GM12891 (cell line): ENCODE results near the gene TRIM8. TPM values are rescaled to one million over a fixed set of nuclear protein-coding genes. Genes with fewer than 3 reads are reported as not detected.

Experiments used
- DNase-seq: peaks from one replicate; pipeline ENCODE4 v3.0.0; 2011; ENCODE audit warnings: low spot score; ENCODE audit not compliant: insufficient read length
- FAIRE-seq: peaks from 2 replicates; lab custom pipeline; 2011; peaks lifted over from hg19 to GRCh38; lab: Jason Lieb, UNC
- PAX5 ChIP-seq: IDR thresholded peaks from 2 replicates; pipeline ENCODE4 v1.6.1; 2011; ENCODE audit warnings: low read length, moderate library complexity, mild to moderate bottlenecking; ENCODE audit not compliant: insufficient read depth, severe bottlenecking
- POLR2A ChIP-seq: IDR thresholded peaks from 2 replicates; pipeline ENCODE4 v1.6.1; 2011; ENCODE audit warnings: low read depth, low read length, control low read depth
- POLR2AphosphoS5 ChIP-seq: IDR thresholded peaks from 2 replicates; pipeline ENCODE4 v1.6.1; 2011; ENCODE audit warnings: low read depth, low read length, control low read depth
- POU2F2 ChIP-seq: IDR thresholded peaks from 2 replicates; pipeline ENCODE4 v1.6.1; 2011; ENCODE audit warnings: low read depth, mild to moderate bottlenecking, control low read depth, low read length, moderate library complexity
- SPI1 ChIP-seq: IDR thresholded peaks from 2 replicates; pipeline ENCODE4 v1.6.1; 2011; ENCODE audit warnings: low read depth, low read length, control low read depth
- TAF1 ChIP-seq: IDR thresholded peaks from 2 replicates; pipeline ENCODE4 v1.6.1; 2011; ENCODE audit warnings: low read depth, low read length, control low read depth
- polyA plus RNA-seq: library from polyadenylated mRNA; unstranded; fragments of >200 nt; gene quantifications from one replicate; pipeline ENCODE4 v1.2.1, GENCODE V29; 2012; ENCODE audit warnings: low read depth, missing spikeins, inconsistent platforms; ENCODE audit not compliant: missing spikeins

The TRIM8 gene, protein sequence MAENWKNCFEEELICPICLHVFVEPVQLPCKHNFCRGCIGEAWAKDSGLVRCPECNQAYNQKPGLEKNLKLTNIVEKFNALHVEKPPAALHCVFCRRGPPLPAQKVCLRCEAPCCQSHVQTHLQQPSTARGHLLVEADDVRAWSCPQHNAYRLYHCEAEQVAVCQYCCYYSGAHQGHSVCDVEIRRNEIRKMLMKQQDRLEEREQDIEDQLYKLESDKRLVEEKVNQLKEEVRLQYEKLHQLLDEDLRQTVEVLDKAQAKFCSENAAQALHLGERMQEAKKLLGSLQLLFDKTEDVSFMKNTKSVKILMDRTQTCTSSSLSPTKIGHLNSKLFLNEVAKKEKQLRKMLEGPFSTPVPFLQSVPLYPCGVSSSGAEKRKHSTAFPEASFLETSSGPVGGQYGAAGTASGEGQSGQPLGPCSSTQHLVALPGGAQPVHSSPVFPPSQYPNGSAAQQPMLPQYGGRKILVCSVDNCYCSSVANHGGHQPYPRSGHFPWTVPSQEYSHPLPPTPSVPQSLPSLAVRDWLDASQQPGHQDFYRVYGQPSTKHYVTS
- polyA plus RNA-seq = 33.9 TPM

DNA sequence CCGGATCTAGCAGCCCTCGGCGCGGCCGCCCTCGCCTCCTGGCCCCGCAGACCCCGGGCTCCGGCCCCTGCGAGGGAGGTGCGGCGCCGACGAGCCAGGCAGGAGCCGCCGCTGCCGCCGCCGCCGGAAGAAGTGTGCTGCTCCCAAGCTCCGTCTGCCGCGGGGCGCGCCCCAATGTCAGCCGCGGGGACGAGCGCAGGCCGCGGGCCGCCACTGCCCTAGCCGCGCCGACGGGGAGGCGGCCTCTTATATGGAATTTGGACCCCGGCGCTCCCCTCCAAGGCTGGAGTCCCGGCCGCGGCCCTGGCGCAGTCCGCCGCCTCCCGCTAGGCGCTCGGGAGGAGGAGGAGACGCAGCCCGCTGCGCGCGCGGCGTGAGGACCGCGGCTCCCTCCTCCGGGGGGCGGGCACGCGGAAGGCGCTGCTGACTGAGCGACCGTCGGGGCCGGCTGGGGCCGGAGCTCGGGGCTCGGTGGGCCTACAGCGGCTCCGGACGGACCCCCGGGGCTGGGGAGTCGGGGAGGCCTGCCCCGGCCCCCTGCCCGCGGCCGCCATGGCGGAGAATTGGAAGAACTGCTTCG is at the start of gene TRIM8:
TRIM8 (plus strand) TSS at position 414 of the 580 bp plus-strand sequence; CDS start at position 553, 139 bp downstream.
- FAIRE-seq (no peak), DNase-seq (no peak)
- TF ChIP-seq POLR2AphosphoS5 (0 out of 2 replicates have a peak, but pooled peaks have one; percentile 21), POU2F2 (no peak)

DNA sequence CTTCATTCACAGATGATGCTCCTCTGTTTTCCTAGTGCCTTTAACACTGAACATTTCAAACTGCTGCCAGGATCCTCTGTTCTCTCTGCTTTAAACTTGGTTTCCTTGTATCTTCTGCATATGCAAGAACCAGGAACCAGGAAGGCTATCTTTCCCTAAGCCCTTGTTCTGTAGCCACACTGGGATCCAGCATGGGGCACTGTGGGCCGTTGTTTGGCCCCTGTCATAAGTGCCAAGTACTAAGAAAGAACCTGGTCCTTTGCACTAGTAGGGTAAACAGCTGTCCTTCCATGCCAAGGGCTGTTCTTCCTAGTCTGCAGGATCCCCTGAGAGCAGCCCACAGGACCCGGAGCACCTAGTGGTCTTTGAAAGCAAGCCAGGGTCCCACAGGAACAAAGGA is 49.0 kb upstream of the TRIM8 start:
- no peak for TF ChIP-seq TAF1
- no peak for TF ChIP-seq POLR2A
- no peak for TF ChIP-seq PAX5
- no peak for TF ChIP-seq POU2F2
- no peak for TF ChIP-seq SPI1
- no peak for TF ChIP-seq POLR2AphosphoS5
- FAIRE-seq = no peak
- DNase-seq = no peak

DNA sequence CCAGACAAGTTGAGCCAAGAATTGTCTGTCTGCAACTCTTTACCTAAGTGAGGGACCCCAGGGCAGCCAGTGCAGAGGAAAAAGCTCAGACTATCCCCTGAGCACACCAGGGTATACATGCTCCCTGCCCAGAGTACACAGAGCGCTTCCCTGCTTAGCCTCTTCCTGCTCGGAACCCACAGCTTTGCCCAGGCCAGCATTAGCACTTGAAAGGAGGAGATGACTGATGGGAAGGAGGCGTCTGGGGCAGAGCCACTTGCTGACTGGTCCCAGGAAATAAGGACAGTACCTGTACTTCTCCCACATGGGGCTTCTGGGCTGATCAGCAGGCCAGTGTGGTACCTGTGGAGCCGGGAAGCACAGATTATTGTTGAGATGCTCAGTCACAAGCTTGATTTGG is 48.4 kb upstream of the TRIM8 start:
- DNase-seq = no peak
- TF ChIP-seq SPI1 = no peak
- TF ChIP-seq PAX5 = no peak
- no peak for TF ChIP-seq POU2F2
- no peak for TF ChIP-seq TAF1
- no peak for TF ChIP-seq POLR2A
- no peak for TF ChIP-seq POLR2AphosphoS5
- no peak for FAIRE-seq

DNA sequence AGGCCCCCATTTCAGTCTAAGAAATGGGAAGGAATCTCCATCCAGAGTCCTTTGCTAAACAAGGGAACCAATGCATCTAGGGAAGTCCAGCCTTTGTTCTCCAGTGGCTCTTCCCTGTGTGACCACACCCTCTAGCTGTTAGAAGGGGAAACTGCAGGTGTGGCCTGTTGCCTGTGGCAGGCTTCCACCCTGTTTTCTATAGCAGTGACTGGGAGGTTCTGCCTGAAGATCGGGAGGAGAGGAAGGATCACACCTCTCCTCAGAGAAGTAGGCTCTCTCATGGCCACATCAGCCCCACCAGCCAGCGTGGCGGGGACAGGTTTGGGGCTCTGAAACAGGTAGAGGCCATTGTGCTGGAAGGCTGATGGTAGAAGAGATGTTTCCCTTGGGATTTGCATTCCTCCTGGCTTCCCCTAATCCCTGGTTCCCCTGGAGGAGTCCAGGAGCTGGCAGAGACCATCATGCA is 47.7 kb upstream of the TRIM8 start:
- peak; percentile 54 for FAIRE-seq

DNA sequence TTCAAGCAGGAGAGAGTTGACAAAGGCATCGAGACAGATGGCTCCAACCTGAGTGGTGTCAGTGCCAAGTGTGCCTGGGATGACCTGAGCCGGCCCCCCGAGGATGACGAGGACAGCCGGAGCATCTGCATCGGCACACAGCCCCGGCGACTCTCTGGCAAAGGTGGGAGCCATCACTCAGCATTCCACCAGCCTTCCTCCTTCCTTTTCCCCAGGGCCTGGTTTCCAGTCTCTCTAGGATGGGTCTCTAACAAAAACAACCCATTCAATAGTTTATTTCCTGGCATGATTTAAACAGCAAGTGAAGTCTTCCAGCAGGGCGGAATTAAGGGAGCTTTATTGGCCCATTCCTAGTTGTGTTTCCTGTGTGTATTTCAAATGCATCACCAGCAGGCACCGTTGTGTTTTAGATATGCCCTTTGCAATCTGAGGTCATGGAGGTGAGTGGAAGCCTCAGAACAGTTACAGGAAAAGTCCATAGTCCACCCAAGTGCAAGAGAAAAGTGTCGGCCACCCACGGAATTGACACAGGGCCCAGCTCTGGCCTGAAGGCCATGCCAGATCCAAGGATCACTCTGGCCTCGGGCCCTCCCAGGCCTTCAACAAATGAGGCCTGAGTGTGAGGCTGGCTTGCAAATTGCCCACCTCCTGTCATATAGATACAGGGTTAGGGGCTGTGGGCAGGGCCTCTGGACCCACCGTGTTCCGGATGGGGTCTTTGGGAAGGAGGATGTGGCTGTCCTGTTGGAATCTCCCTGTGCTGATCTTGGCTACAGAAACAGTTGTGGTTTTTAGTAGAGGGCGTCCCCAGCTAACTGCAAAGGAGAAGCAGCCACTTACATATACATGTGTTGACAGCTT is 46.9 kb upstream of the TRIM8 start:
- DNase-seq = no peak

More for the DNA sequence above, 47.7 kb upstream of the TRIM8 start:
- peak; percentile 56 for DNase-seq
- no peak for TF ChIP-seq TAF1
- TF ChIP-seq POU2F2 = no peak
- no peak for TF ChIP-seq SPI1
- no peak for TF ChIP-seq PAX5
- TF ChIP-seq POLR2A = no peak
- TF ChIP-seq POLR2AphosphoS5 = no peak

DNA sequence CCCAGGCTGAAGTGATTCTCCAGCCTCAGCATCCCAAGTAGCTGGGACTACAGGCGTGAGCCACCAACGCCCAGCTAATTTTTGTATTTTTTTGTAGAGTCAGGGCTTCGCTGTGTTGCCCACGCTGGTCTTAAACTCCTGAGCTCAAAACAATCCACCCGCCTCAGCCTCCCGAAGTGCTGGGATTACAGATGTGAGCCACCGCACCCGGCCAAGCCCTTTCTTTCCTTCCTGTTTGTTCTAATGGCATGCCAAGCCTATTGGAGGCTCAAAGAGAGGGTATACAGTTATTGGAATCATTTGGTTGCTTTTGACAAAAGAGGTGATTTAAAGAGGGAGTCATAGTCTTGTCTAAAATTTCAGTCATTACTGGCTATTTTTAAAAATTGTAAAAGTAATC is 46.0 kb upstream of the TRIM8 start:
- TF ChIP-seq PAX5 (no peak), POLR2AphosphoS5 (no peak), SPI1 (no peak)
- DNase-seq (no peak), FAIRE-seq (no peak)

More for the DNA sequence above, 46.9 kb upstream of the TRIM8 start:
- no peak for FAIRE-seq
- TF ChIP-seq SPI1 = no peak
- no peak for TF ChIP-seq POU2F2
- TF ChIP-seq POLR2A = no peak
- no peak for TF ChIP-seq POLR2AphosphoS5
- TF ChIP-seq TAF1 = no peak
- TF ChIP-seq PAX5 = no peak

DNA sequence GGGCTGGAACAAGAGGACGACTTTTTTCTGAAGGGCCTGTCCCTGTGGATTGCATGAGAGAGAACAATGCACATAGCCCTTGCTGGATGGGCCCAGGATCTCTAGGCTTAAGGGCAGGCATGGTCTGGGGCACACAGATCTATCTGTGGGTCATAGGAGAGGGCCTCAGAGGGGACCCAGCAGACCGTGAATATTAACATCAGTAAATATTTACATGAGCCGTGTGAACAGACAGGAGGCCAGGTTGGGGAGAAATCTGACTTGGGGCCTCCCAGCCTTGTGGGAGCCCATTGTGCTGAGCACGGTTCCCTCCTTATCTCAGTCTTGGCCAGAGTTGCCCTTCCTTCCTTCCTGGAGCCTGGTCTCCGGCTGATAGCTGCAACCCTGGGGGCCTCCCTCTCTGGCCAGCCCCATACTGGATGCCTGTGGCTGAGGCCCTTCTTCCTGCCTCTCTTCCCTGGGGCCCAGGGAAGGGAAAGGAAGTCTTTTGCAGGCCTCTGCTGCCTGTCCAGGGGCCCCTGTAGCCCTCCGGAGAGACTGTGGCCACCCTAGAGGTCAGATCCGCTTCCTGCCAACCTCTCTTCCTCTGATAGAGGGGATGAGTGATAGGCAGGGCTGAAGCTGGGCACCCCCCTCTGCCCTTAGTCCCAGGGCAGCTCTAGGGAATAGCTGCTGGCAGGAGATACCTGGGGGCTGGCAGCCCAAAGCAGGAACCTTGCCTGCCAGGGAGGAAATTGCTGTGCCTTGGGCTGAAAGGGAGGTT is 44.5 kb upstream of the TRIM8 start:
- DNase-seq (no peak), FAIRE-seq (no peak)
- TF ChIP-seq TAF1 (no peak), POLR2A (no peak), POLR2AphosphoS5 (no peak), PAX5 (no peak), POU2F2 (no peak), SPI1 (no peak)

DNA sequence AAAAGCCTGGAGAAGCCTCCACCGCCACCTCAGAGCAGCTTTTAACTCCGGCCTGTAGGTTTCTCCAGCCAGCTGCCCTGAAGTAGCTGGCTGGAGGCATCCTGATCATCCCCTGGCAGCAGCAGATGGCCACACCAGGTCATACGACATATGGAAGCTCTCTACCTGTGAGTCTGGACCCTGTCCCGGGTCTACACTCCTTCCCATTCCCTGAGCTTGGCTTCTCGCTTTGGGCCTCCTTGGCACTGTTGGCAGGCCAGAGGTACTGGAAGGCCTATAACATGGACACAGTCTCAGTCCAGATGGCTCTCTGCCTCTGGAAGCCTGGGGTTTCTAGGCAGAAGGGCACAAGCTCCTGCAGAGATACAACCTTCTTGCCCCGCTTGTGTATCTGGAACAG is 43.5 kb upstream of the TRIM8 start:
- FAIRE-seq (no peak), DNase-seq (no peak)
- TF ChIP-seq POU2F2 = no peak
- no peak for TF ChIP-seq PAX5
- TF ChIP-seq TAF1 = no peak
- TF ChIP-seq POLR2AphosphoS5 = no peak

DNA sequence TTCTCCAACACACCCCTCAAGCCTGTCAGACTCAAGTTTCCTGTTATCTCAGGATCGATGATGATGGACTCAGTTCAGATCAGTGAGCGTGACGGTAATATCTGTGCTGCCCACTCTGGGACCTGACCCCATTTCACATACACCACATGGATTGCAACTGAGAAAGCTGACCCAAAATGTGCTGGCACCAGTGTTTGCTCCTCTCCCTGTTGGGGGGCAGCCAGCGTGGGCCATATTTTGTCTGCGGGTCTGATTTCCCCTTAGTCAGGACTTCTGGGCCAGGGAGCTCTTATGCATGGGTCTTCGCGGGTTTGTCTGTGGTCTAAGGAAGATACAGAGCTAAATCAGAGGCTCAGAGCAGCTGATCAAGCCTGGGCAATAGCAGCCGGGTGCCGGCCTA is 42.6 kb upstream of the TRIM8 start:
- no peak for FAIRE-seq
- no peak for TF ChIP-seq POLR2A
- no peak for TF ChIP-seq TAF1
- TF ChIP-seq POU2F2 = no peak
- no peak for TF ChIP-seq SPI1
- no peak for TF ChIP-seq PAX5
- no peak for TF ChIP-seq POLR2AphosphoS5
- DNase-seq = no peak
